Astrocyte of the spinal cord (primary cell): ENCODE data around the gene CA5A.

Experiments
- DNase-seq: peaks from one replicate; pipeline ENCODE4 v3.0.0; 2011; ENCODE audit warnings: low read depth, low spot score
- H3K4me3 ChIP-seq: 2 replicates; pipeline ENCODE4 v1.5.1; 2011; ENCODE audit warnings: low read depth, mild to moderate bottlenecking, low read length, moderate library complexity
- CTCF ChIP-seq: IDR thresholded peaks from 2 replicates; pipeline ENCODE4 v1.5.1; 2012; ENCODE audit warnings: low read depth, mild to moderate bottlenecking, low read length, inconsistent platforms
- in situ Hi-C: cut with HindIII; loops from 2 replicates; pipeline ENCODE4 v1.10.0; 2017; ENCODE audit warnings: low sequenced_read_pairs

The CA5A gene

GRCh38 chr16:87952751-87953150, 16.4 kb upstream of the CA5A start:
- no peak for TF ChIP-seq CTCF
- no peak for DNase-seq
- peak overlapping the region; percentile 68 for H3K4me3 ChIP-seq
- in situ Hi-C loops = no loop called here

GRCh38 chr16:87951552-87952538, 15.5 kb upstream of the CA5A start:
- DNase-seq = no peak
- in situ Hi-C loops = no loop called here
- peak overlapping the region; percentile 68 for H3K4me3 ChIP-seq
- TF ChIP-seq CTCF = peak; percentile 31

- in situ Hi-C loops = no loop called here
- peak; percentile 99 for DNase-seq
- peak within 1 kb of the TSS; percentile 68 for H3K4me3 ChIP-seq
- peak; percentile 39 for TF ChIP-seq CTCF
Observed at GRCh38 chr16:87950765-87951551, 14.6 kb upstream of the CA5A start, which contains the start of gene BANP. Gene BANP, plus strand, starts transcription at chr16:87951434. Its CDS starts 23,682 bp downstream, at chr16:87975116.

- in situ Hi-C loops = no loop called here
- no peak for TF ChIP-seq CTCF
- DNase-seq = no peak
- H3K4me3 ChIP-seq = no peak overlapping the region
Observed at GRCh38 chr16:87949071-87949744, 12.9 kb upstream of the CA5A start.

GRCh38 chr16:87948735-87949070, 12.4 kb upstream of the CA5A start:
- no peak for DNase-seq
- in situ Hi-C loops = no loop called here
- no peak overlapping the region for H3K4me3 ChIP-seq
- TF ChIP-seq CTCF = no peak

GRCh38 chr16:87948119-87948545, 11.8 kb upstream of the CA5A start:
- in situ Hi-C loops = no loop called here
- no peak for DNase-seq
- TF ChIP-seq CTCF = no peak
- no peak overlapping the region for H3K4me3 ChIP-seq
